GM21390 (cell line): ENCODE data around the gene BACE1-AS.

Source experiments
- ATAC-seq: cut with Tn5 transposase; IDR thresholded peaks from one replicate; pipeline ENCODE4 v1.9.1; 2021; ENCODE audit not compliant: unreplicated experiment

The BACE1-AS gene

GRCh38 chr11:117289795-117290194, 1.4 kb upstream of the BACE1-AS start:
- no peak for ATAC-seq

- ATAC-seq: no peak
Measured at GRCh38 chr11:117292616-117293015, 1.5 kb downstream of the BACE1-AS start.

GRCh38 chr11:117295438-117296137, 4.4 kb downstream of the BACE1-AS start:
- no peak for ATAC-seq

- ATAC-seq: no peak
Measured at GRCh38 chr11:117296881-117297280, 5.7 kb downstream of the BACE1-AS start.

GRCh38 chr11:117298195-117298594, 7.0 kb downstream of the BACE1-AS start:
- ATAC-seq: no peak

- no peak for ATAC-seq
Measured at GRCh38 chr11:117299351-117300282, 8.5 kb downstream of the BACE1-AS start.

- no peak for ATAC-seq
Measured at GRCh38 chr11:117300283-117300663, 9.1 kb downstream of the BACE1-AS start.

- ATAC-seq: no peak
Measured at GRCh38 chr11:117300773-117301172, 9.6 kb downstream of the BACE1-AS start.

GRCh38 chr11:117302228-117302627, 11.1 kb downstream of the BACE1-AS start:
- no peak for ATAC-seq

GRCh38 chr11:117303101-117303500, 12.0 kb downstream of the BACE1-AS start:
- no peak for ATAC-seq

GRCh38 chr11:117303646-117304315, 12.6 kb downstream of the BACE1-AS start:
- no peak for ATAC-seq

- no peak for ATAC-seq
Measured at GRCh38 chr11:117305145-117305544, 14.0 kb downstream of the BACE1-AS start.

- ATAC-seq: no peak
Measured at GRCh38 chr11:117309310-117309709, 18.2 kb downstream of the BACE1-AS start.

GRCh38 chr11:117313091-117313490, 21.9 kb downstream of the BACE1-AS start:
- ATAC-seq: no peak

- no peak for ATAC-seq
Measured at GRCh38 chr11:117313828-117314768, 23.0 kb downstream of the BACE1-AS start.

- no peak for ATAC-seq
Measured at GRCh38 chr11:117314840-117315239, 23.7 kb downstream of the BACE1-AS start.

- no peak for ATAC-seq
Measured at GRCh38 chr11:117315285-117316196, 24.4 kb downstream of the BACE1-AS start.

GRCh38 chr11:117316197-117316961, 25.2 kb downstream of the BACE1-AS start, which contains the start of gene BACE1:
Gene BACE1, minus strand, starts transcription at chr11:117316256. Its CDS starts 461 bp downstream, at chr11:117315795.
- no peak for ATAC-seq

- no peak for ATAC-seq
Measured at GRCh38 chr11:117318738-117319137, 27.6 kb downstream of the BACE1-AS start.
